ENCODE results near the gene ASCL4. TPM values are rescaled to one million over a fixed set of nuclear protein-coding genes. Genes with fewer than 3 reads are reported as not detected.

Gene ASCL4
- total RNA-seq, 4 donors from 2014 or later, result 0.21 to 0.42 TPM; not detected in 2

DNA sequence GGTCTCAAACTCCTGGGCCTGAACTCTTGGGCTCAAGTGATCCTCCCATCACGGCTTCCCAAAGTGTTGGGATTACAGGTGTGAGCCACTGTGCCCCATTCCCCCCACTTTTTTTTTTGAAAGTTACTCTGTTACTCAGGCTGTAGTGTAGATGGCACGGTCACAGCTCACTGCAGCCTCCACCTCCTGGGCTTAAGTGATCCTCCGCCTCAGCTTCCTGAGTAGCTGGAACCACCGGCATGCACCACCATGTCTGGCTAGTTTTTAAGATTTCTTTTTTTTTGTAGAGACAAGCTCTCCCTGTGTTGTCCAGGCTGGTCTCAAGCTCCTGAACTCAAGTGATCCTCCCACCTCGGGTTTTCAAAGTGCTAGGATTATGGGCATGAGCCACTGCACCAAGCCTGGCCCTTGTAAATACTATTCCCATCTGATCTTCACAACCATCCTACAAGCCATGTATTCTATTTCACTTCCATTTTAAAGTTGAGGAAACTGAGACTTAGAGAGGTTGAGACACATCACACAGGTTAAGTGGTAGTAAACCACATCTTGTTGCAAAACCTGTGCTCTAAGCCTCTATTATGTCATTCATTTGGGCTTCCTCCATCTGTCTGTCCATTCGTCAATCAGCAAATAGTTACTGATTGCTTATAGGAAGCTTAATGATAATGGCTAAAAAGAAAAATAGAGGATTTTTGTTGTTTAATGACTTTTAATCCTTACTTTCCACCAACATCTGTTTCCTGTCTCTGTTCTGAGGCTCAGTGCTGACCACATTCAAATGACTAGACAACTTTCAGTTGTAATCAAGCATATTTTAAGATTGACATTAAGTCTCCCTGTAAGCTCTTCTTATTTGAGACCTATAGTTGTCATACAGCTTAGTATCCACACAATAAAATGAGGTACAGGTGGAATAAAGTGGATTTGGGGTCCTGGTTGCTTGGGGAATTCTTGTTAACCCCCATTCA lies 9.2 kb downstream of the ASCL4 start:
- Histone ChIP-seq H3K36me3 (no peaks in the 10 kb centered on the region), H3K9me3 (no peaks in the 10 kb centered on the region), H3K4me1 (peaks cover 1% of the 10 kb centered on the region), H3K27me3 (peaks cover 2% of the 10 kb centered on the region), H3K27ac (no peak overlapping the region), H3K4me3 (no peak overlapping the region)
- 70% methylated on average over 6 of the region's 6 CpGs for WGBS
- DNase-seq (ENCODE audit: low spot score in 2 of 2), result no peak
- TF ChIP-seq, protein P1, sequence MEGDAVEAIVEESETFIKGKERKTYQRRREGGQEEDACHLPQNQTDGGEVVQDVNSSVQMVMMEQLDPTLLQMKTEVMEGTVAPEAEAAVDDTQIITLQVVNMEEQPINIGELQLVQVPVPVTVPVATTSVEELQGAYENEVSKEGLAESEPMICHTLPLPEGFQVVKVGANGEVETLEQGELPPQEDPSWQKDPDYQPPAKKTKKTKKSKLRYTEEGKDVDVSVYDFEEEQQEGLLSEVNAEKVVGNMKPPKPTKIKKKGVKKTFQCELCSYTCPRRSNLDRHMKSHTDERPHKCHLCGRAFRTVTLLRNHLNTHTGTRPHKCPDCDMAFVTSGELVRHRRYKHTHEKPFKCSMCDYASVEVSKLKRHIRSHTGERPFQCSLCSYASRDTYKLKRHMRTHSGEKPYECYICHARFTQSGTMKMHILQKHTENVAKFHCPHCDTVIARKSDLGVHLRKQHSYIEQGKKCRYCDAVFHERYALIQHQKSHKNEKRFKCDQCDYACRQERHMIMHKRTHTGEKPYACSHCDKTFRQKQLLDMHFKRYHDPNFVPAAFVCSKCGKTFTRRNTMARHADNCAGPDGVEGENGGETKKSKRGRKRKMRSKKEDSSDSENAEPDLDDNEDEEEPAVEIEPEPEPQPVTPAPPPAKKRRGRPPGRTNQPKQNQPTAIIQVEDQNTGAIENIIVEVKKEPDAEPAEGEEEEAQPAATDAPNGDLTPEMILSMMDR (IDR thresholded peaks at IDR 0.05), result no peak
- TF ChIP-seq EP300 (IDR thresholded peaks at IDR 0.05) (no peak), POLR2A (IDR thresholded peaks at IDR 0.05) (no peak)

DNA sequence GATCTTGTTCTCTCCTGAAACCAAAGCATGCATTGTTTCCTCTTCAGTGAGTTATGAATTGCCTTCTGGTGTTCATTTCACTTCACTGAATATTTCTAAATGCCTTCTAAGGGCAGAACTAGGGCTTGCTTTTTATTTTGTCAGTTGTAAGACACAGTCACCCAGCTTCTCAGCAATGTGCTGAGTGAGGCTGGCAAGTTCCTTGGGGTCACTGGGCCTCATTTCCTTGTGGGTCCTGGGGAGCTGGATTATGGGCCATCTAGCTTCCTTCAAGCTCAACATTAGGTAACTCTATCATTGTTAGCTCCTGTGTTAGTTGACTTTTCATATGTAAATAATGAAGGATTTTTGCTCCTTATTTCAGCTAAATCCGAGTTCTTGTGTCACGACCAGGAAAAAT lies 13.8 kb downstream of the ASCL4 start:
- Histone ChIP-seq H3K27me3 (peaks cover 12% of the 10 kb centered on the region), H3K36me3 (no peaks in the 10 kb centered on the region), H3K27ac (no peak overlapping the region), H3K4me3 (no peak overlapping the region), H3K4me1 (no peaks in the 10 kb centered on the region), H3K9me3 (no peaks in the 10 kb centered on the region)
- WGBS, result 90% methylated on average over 2 of the region's 2 CpGs
- no peak for TF ChIP-seq EP300 (IDR thresholded peaks at IDR 0.05)
- TF ChIP-seq, protein P1 (IDR thresholded peaks at IDR 0.05), result no peak
- no peak for TF ChIP-seq POLR2AphosphoS5 (IDR thresholded peaks at IDR 0.05)
- TF ChIP-seq POLR2A (IDR thresholded peaks at IDR 0.05), result no peak
- DNase-seq (ENCODE audit: low spot score in 2 of 2), result no peak

DNA sequence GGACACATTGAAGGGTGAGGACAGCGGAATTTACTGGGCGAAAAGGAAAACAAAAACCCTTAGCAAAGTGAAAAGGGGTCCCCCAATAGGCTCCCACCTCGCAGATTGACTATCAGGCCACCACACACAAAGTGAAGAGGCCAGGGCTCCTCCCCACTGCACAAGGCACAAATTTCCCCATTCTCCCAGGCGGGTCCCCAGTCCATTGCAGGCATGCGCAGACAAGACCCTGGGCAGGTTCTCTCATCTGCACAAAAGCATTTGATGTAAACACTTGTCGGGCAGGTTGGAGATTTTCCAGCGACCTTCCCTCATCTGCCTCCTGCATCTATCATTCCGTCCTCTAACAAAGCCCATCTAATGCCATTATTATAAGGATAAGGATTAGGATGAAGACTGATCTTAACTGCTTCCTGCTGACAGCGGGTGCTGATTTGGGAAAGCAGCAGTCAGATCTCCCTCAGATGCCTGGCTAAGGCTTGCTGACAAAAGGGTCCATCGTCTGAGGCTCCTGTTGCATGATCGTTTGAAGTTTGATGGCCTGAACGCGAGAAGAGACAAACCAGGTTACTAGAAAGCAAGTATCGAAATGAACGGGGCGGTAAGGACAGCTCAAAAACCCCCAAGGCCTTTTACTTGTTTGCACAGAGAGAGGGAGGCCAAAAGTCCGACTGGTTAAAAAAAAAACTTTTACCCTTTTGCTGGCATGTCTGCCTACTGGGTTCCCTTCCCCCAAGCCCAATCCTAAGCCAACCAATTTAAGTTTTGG lies 14.4 kb downstream of the ASCL4 start:
- Histone ChIP-seq H3K27ac (no peak overlapping the region), H3K9me3 (no peaks in the 10 kb centered on the region), H3K4me1 (no peaks in the 10 kb centered on the region), H3K4me3 (no peak overlapping the region), H3K27me3 (peaks cover 12% of the 10 kb centered on the region), H3K36me3 (no peaks in the 10 kb centered on the region)
- no peak for TF ChIP-seq POLR2A (IDR thresholded peaks at IDR 0.05)
- TF ChIP-seq POLR2AphosphoS5 (IDR thresholded peaks at IDR 0.05), result no peak
- TF ChIP-seq, protein P1 (IDR thresholded peaks at IDR 0.05), result no peak
- TF ChIP-seq EP300 (IDR thresholded peaks at IDR 0.05), result no peak
- DNase-seq (ENCODE audit: low spot score in 2 of 2), result no peak
- WGBS, result 64% methylated on average over 17 of the region's 17 CpGs

DNA sequence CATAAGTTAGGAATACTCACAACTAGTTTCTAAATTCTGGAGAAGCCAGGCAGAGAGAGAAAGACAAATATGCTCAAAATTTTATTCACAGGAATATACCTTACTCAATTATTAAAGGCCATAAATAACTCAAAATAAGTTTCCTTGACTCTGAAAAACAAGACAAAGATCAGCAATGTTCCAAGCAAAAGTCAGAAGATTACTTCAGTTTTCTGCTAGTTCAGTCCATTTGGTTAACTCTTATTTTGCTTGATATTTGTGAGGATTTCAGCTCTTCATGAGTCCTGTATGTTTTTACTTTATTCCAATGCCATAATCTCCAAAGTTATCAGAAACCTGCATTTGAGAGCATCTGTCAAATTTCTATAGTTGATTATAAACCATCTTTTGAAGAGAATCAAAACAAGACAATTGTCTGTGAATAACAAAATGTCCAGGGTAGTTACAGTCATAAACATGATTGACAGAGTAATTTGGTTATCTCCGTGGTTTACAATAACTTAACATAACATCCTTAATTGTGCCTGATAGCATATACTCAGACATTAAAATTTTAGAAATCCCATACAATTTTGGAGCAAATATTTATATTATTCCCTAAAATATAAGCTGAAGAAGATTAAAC lies 17.1 kb downstream of the ASCL4 start:
- Histone ChIP-seq H3K4me1 (no peaks in the 10 kb centered on the region), H3K27me3 (peaks cover 18% of the 10 kb centered on the region), H3K4me3 (no peak overlapping the region), H3K27ac (no peak overlapping the region), H3K36me3 (no peaks in the 10 kb centered on the region), H3K9me3 (no peaks in the 10 kb centered on the region)
- no peak for TF ChIP-seq POLR2A (IDR thresholded peaks at IDR 0.05)
- no peak for TF ChIP-seq EP300 (IDR thresholded peaks at IDR 0.05)
- TF ChIP-seq, protein P1 (IDR thresholded peaks at IDR 0.05), result no peak
- TF ChIP-seq POLR2AphosphoS5 (IDR thresholded peaks at IDR 0.05), result no peak
- 85% methylated on average over 1 of the region's 1 CpG for WGBS
- DNase-seq (ENCODE audit: low spot score in 2 of 2), result no peak
